K562 (cell line): Measurements from ENCODE around the gene CRYBG3. TPM values are rescaled to one million over a fixed set of nuclear protein-coding genes. Genes with fewer than 3 reads are reported as not detected.

Source experiments
- ATAC-seq: fragments of 200-7000 bp; cut with Tn5 transposase; 3 replicates; pipeline ENCODE4 v1.9.1; 2020; ENCODE audit warnings: moderate library complexity
- BruUV-seq: library from RNA; stranded (reverse); fragments of 400-500 nt; replicated peaks from 2 replicates; lab custom pipeline; 2021; lab: Mats Ljungman, UMichigan
- CTCF ChIA-PET: fragments of 300-600 bp; formaldehyde crosslinking; extraction: SDS; loops from one replicate; lab custom pipeline; 2021; ENCODE audit warnings: low intra/inter-chr PET ratio; lab: Yijun Ruan, JAX
- POLR2A ChIA-PET: fragments of 300-600, 350-650 bp; sonication (Branson Sonifier 250); formaldehyde crosslinking; extraction: SDS; loops from one replicate; lab custom pipeline; 2021; ENCODE audit warnings: antibody characterized with exemption, inconsistent platforms; lab: Yijun Ruan, JAX
- DNase-seq, 4 experiments: peaks; one replicate each; pipeline versions ENCODE4 v3.0.0 to v3.0.0-alpha.2; 2011 to 2018; ENCODE audit warnings: low spot score in 3 of 4, mixed read lengths in 3 of 4; ENCODE audit errors: extremely low read depth in 1 of 4
- FAIRE-seq: peaks from 2 replicates; lab custom pipeline; 2011; peaks lifted over from hg19 to GRCh38; lab: Jason Lieb, UNC
- H2AFZ ChIP-seq: 2 replicates; pipeline ENCODE4 v1.6.0; 2011; ENCODE audit warnings: low read depth, low read length, control low read depth, inconsistent platforms
- H3K27ac ChIP-seq: fragments of 200-600 bp; 3 replicates; pipeline ENCODE4 v1.8.0; 2011; ENCODE audit warnings: low read depth, mild to moderate bottlenecking, control low read depth, inconsistent platforms, low read length, moderate library complexity, mixed read lengths; ENCODE audit errors: extremely low read depth
- H3K27me3 ChIP-seq, 2 experiments: fragments of 300-600 bp in 1 of 2; 2 replicates in 1 of 2; 3 replicates in 1 of 2; pipeline versions ENCODE4 v1.6.0 to v1.8.0; 2011; ENCODE audit warnings: inconsistent platforms in 2 of 2, low read length in 2 of 2, mild to moderate bottlenecking in 1 of 2, mixed read lengths in 1 of 2, moderate library complexity in 1 of 2; ENCODE audit not compliant: control insufficient read depth in 2 of 2, insufficient read depth in 2 of 2
- H3K36me3 ChIP-seq: fragments of 300-600 bp; 3 replicates; pipeline ENCODE4 v1.8.0; 2011; ENCODE audit warnings: mild to moderate bottlenecking, low read length, inconsistent platforms; ENCODE audit not compliant: control insufficient read depth, insufficient read depth
- H3K4me1 ChIP-seq, 2 experiments: fragments of 200-600 bp in 1 of 2; replicated peaks in 1 of 2; 2 replicates in 1 of 2; 3 replicates in 1 of 2; pipeline versions ENCODE4 v1.5.1 to v1.8.0; 2011; ENCODE audit warnings: inconsistent platforms in 2 of 2, low read length in 2 of 2, mild to moderate bottlenecking in 1 of 2, mixed read lengths in 1 of 2, moderate library complexity in 1 of 2; ENCODE audit not compliant: control insufficient read depth in 2 of 2, insufficient read depth in 2 of 2
- H3K4me2 ChIP-seq: 2 replicates; pipeline ENCODE4 v1.6.1; 2011; ENCODE audit warnings: low read length, control low read depth, inconsistent platforms, mixed read lengths; ENCODE audit not compliant: insufficient read depth
- H3K4me3 ChIP-seq: fragments of 200-600 bp; sonication (generic), shearing (Covaris generic); 2 replicates; pipeline ENCODE4 v1.5.1; 2016; ENCODE audit warnings: control low read depth, inconsistent platforms
- H3K79me2 ChIP-seq: fragments of 200-600 bp; 3 replicates; pipeline ENCODE4 v1.8.0; 2011; ENCODE audit warnings: low read length, inconsistent platforms; ENCODE audit not compliant: control insufficient read depth, insufficient read depth
- H3K9ac ChIP-seq, 2 experiments: 2 replicates each; pipeline versions ENCODE4 v1.6.0 to v1.6.1; 2011; ENCODE audit warnings: low read depth in 2 of 2, low read length in 2 of 2, control low read depth in 1 of 2, inconsistent platforms in 1 of 2, mild to moderate bottlenecking in 1 of 2, mixed read lengths in 1 of 2; ENCODE audit not compliant: insufficient read depth in 1 of 2
- H3K9me1 ChIP-seq: one replicate; pipeline ENCODE4 v1.6.0; 2011; ENCODE audit warnings: inconsistent platforms, mild to moderate bottlenecking, low read length, moderate library complexity; ENCODE audit not compliant: control insufficient read depth, insufficient read depth
- H3K9me3 ChIP-seq: replicated peaks from 2 replicates; pipeline ENCODE4 v1.5.1; 2011; ENCODE audit warnings: low read depth, low read length, inconsistent platforms; ENCODE audit not compliant: control insufficient read depth, insufficient read depth
- H4K20me1 ChIP-seq: replicated peaks from 2 replicates; pipeline ENCODE4 v1.6.1; 2011; ENCODE audit warnings: low read length, inconsistent platforms, mixed read lengths; ENCODE audit not compliant: control insufficient read depth, insufficient read depth
- E2F3 ChIP-seq: fragments of 250-450 bp; sonication (Bioruptor Pico); IDR thresholded peaks from 2 replicates; pipeline ENCODE4 v1.4.0; 2020; ENCODE audit warnings: mild to moderate bottlenecking
- KAT7 ChIP-seq: sonication (generic); formaldehyde crosslinking; IDR thresholded peaks from 2 replicates; pipeline ENCODE4 v1.8.0; 2022; ENCODE audit warnings: missing genetic modification reagents, mild to moderate bottlenecking, borderline replicate concordance
- L3MBTL2 ChIP-seq: fragments of 450-650 bp; IDR thresholded peaks from 2 replicates; pipeline ENCODE4 v1.6.1; 2016; ENCODE audit warnings: mild to moderate bottlenecking, moderate library complexity
- MED1 ChIP-seq: sonication (generic); formaldehyde crosslinking; IDR thresholded peaks from 2 replicates; pipeline ENCODE4 v1.8.1; 2023; ENCODE audit warnings: missing genetic modification reagents, borderline replicate concordance
- PCBP2 ChIP-seq: fragments of 200-400 bp; formaldehyde crosslinking; IDR thresholded peaks from 2 replicates; pipeline ENCODE4 v1.6.1; 2018; ENCODE audit warnings: low read length, low read depth, mild to moderate bottlenecking, moderate library complexity; ENCODE audit not compliant: poor library complexity, severe bottlenecking
- POLR2A ChIP-seq: fragments of 450-650 bp; conservative IDR thresholded peaks from 2 replicates; pipeline ENCODE4 v1.6.1; 2016
- RBM25 ChIP-seq: fragments of 200-400 bp; formaldehyde crosslinking; IDR thresholded peaks from 2 replicates; pipeline ENCODE4 v1.6.1; 2018; ENCODE audit warnings: low read length, low read depth, moderate library complexity; ENCODE audit not compliant: severe bottlenecking
- ZBTB12 ChIP-seq: fragments of 250-450 bp; sonication (Bioruptor Pico); IDR thresholded peaks from 2 replicates; pipeline ENCODE4 v1.4.0; 2020
- ZFP1 ChIP-seq: fragments of 450-650 bp; formaldehyde crosslinking; IDR thresholded peaks from 2 replicates; pipeline ENCODE4 v1.4.0; 2020; ENCODE audit warnings: mild to moderate bottlenecking, mixed read lengths
- ZNF23 ChIP-seq: fragments of 250-450 bp; sonication (Bioruptor Pico); IDR thresholded peaks from 2 replicates; pipeline ENCODE4 v1.4.0; 2020; ENCODE audit warnings: mild to moderate bottlenecking
- ZNF282 ChIP-seq: sonication (generic); formaldehyde crosslinking; IDR thresholded peaks from 2 replicates; pipeline ENCODE4 v1.8.1; 2023; ENCODE audit warnings: missing genetic modification reagents
- ZNF551 ChIP-seq: fragments of 250-450 bp; sonication (Bioruptor Pico); IDR thresholded peaks from 2 replicates; pipeline ENCODE4 v1.5.0; 2021; ENCODE audit warnings: mild to moderate bottlenecking, moderate library complexity
- ZNF644 ChIP-seq: fragments of 200-800 bp; sonication (Bioruptor generic); IDR thresholded peaks from 2 replicates; pipeline ENCODE4 v1.6.1; 2016; ENCODE audit warnings: low read depth, missing genetic modification characterization, missing compliant biosample characterization
- WGBS: fragments of 100-300 bp; shearing (Covaris generic); methylation state at CpG from one replicate; pipeline ENCODE4 v1.1.6; 2016; ENCODE audit warnings: low coverage, mixed read lengths; ENCODE audit not compliant: insufficient coverage; ENCODE audit errors: missing lambda C conversion rate; 5-methylcytosine and 5-hydroxymethylcytosine counted together
- in situ Hi-C: fragments of 300-500 bp; cut with MboI; formaldehyde crosslinking; loops from 4 replicates; pipeline ENCODE4 v1.15.0; 2018; ENCODE audit warnings: inconsistent platforms, mixed read lengths
- intact Hi-C: fragments of 100-400 bp; cut with micrococcal nuclease; formaldehyde crosslinking; loops from 2 replicates; pipeline ENCODE4 v1.14.2; 2022
- polyA plus RNA-seq, 8 experiments: library from polyadenylated mRNA; depleted of rRNA in 4 of 8; stranded (reverse) in 5 of 8; unstranded in 3 of 8; fragments of >200 nt; fragmentation: Nextera tagmentation in 2 of 8; fragmentation: Illumina TruSeq in 1 of 8; extraction: Ambion mirVana in 2 of 8; extraction: Trizol in 1 of 8; gene quantifications; 2 replicates each; pipeline versions ENCODE4 v1.2.1 to v1.2.3, GENCODE V29; 2011 to 2014; ENCODE audit warnings: inconsistent platforms in 1 of 8, missing spikeins in 1 of 8
- total RNA-seq, 7 experiments: library from RNA; depleted of rRNA in 6 of 7; stranded (reverse); fragments of >200 nt in 6 of 7; fragmentation: Illumina TruSeq in 2 of 7; extraction: Trizol in 2 of 7; gene quantifications; 2 replicates each; pipeline versions ENCODE4 v1.2.1 to v1.2.3, GENCODE V29; 2011 to 2021; ENCODE audit warnings: low replicate concordance in 1 of 7

The CRYBG3 gene
- total and polyA plus RNA-seq, 9 of the 15 experiments (the other 6 are each of a cell fraction or from before 2014, with no cell fraction given) = 0.08 to 0.72 (median 0.18) TPM

DNA sequence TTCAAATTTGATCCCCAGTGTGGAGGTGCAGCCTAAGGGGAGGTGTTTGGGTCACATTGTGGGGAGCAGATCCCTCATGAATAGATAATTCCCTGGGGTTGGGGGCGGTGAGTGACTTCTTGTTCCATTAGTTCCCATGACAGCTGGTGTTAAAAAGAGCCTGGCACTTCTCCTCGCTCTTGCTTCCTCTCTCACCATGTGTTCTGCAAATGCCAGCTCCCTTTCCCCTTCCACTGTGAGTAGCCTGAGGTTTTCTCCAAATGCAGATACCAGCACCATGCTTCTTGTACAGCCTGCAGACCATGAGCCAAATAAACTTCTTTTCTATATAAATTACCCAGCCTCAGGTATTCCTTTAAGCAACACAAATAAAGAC lies 127.3 kb downstream of the CRYBG3 start:
- no peaks in the 10 kb centered on the region for H3K4me1 ChIP-seq
- POLR2A ChIA-PET = no interaction called here
- CTCF ChIA-PET = no interaction called here
- H3K27me3 ChIP-seq = no peaks in the 10 kb centered on the region
- intact Hi-C loops (no loop called here), in situ Hi-C loops (no loop called here)
- FAIRE-seq (no peak), ATAC-seq (no peak), DNase-seq (no peak)
- BruUV-seq = no TSS peak
- TF ChIP-seq RBM25 = no peak
- TF ChIP-seq ZFP1 = no peak
- no peak for TF ChIP-seq ZNF551
- TF ChIP-seq ZNF282 (CRISPR knock-in tag) = no peak
- no peak for TF ChIP-seq ZNF23 (CRISPR knock-in tag)
- no peak overlapping the region for H3K4me3 ChIP-seq
- no peaks in the 10 kb centered on the region for H3K79me2 ChIP-seq
- H3K9me3 ChIP-seq = no peaks in the 10 kb centered on the region
- no peak overlapping the region for H3K27ac ChIP-seq
- no peak overlapping the region for H3K9ac ChIP-seq
- H2AFZ ChIP-seq = no peak overlapping the region
- no peak overlapping the region for H3K4me2 ChIP-seq
- WGBS = 93% methylated on average over 2 of the region's 2 CpGs
- H3K36me3 ChIP-seq = peaks cover 82% of the 10 kb centered on the region
- H4K20me1 ChIP-seq = no peaks in the 10 kb centered on the region
- no peaks in the 10 kb centered on the region for H3K9me1 ChIP-seq

- H4K20me1 ChIP-seq = no peaks in the 10 kb centered on the region
- CTCF ChIA-PET = no interaction called here
- POLR2A ChIA-PET = no interaction called here
- BruUV-seq = no TSS peak
- H3K27me3 ChIP-seq = no peaks in the 10 kb centered on the region
- no peaks in the 10 kb centered on the region for H3K79me2 ChIP-seq
- H3K4me2 ChIP-seq = no peak overlapping the region
- no peaks in the 10 kb centered on the region for H3K9me1 ChIP-seq
- ATAC-seq (no peak), FAIRE-seq (no peak), DNase-seq (no peak)
- H3K27ac ChIP-seq = no peak overlapping the region
- no peak overlapping the region for H3K4me3 ChIP-seq
- H3K9ac ChIP-seq = no peak overlapping the region
- H2AFZ ChIP-seq = no peak overlapping the region
- no peaks in the 10 kb centered on the region for H3K9me3 ChIP-seq
- H3K4me1 ChIP-seq = no peaks in the 10 kb centered on the region
- H3K36me3 ChIP-seq = peaks cover 83% of the 10 kb centered on the region
- intact Hi-C loops (no loop called here), in situ Hi-C loops (no loop called here)
- 72% methylated on average over 4 of the region's 5 CpGs for WGBS
- TF ChIP-seq E2F3 (CRISPR knock-in tag) (no peak), ZNF644 (tag) (no peak), L3MBTL2 (no peak), MED1 (CRISPR knock-in tag) (no peak), ZBTB12 (CRISPR knock-in tag) (no peak), POLR2A (no peak), KAT7 (no peak), PCBP2 (no peak)
These were observed 127.9 kb downstream of the CRYBG3 start for GRCh38 chr3:97949743-97950142.
